Endothelial cell of umbilical vein (primary cell): ENCODE measurements around the gene MAML3. TPM values are rescaled to one million over a fixed set of nuclear protein-coding genes. Genes with fewer than 3 reads are reported as not detected.

ENCODE experiments used
- BruUV-seq: library from RNA; stranded (reverse); fragments of 400-500 nt; replicated peaks from 2 replicates; lab custom pipeline; 2021; lab: Mats Ljungman, UMichigan
- CTCF ChIA-PET: fragments of 300-600, 350-600 bp; sonication (Branson Sonifier 250); formaldehyde crosslinking; loops from one replicate; lab custom pipeline; 2021; ENCODE audit warnings: antibody characterized with exemption, inconsistent platforms; lab: Charles Lee
- POLR2A ChIA-PET: fragments of 300-600, 350-600 bp; sonication (Branson Sonifier 250); formaldehyde crosslinking; loops from one replicate; lab custom pipeline; 2021; ENCODE audit warnings: antibody characterized with exemption, inconsistent platforms; lab: Charles Lee
- DNase-seq: peaks from one replicate; pipeline ENCODE4 v3.0.0-alpha.2; 2011; ENCODE audit warnings: low read depth, low spot score
- FAIRE-seq: peaks from 2 replicates; lab custom pipeline; 2011; peaks lifted over from hg19 to GRCh38; lab: Jason Lieb, UNC
- H2AFZ ChIP-seq: 2 replicates; pipeline ENCODE4 v1.6.0; 2012; ENCODE audit warnings: low read depth, low read length, control low read depth, inconsistent platforms
- H3K27ac ChIP-seq: 2 replicates; pipeline ENCODE4 v1.5.1; 2011; ENCODE audit warnings: low read depth, mild to moderate bottlenecking, control low read depth, low read length, moderate library complexity; ENCODE audit not compliant: insufficient read depth
- H3K27me3 ChIP-seq, 2 experiments: 2 replicates each; pipeline versions ENCODE4 v1.6.0 to v1.6.1; 2011; ENCODE audit warnings: low read length in 2 of 2, mixed read lengths in 1 of 2; ENCODE audit not compliant: control insufficient read depth in 2 of 2, insufficient read depth in 2 of 2
- H3K36me3 ChIP-seq, 2 experiments: 2 replicates in 1 of 2; 3 replicates in 1 of 2; pipeline ENCODE4 v1.5.1; 2011; ENCODE audit warnings: low read length in 2 of 2, mild to moderate bottlenecking in 1 of 2, moderate library complexity in 1 of 2; ENCODE audit not compliant: control insufficient read depth in 2 of 2, insufficient read depth in 2 of 2; ENCODE audit errors: extremely low read depth in 1 of 2
- H3K4me1 ChIP-seq: 3 replicates; pipeline ENCODE4 v1.5.1; 2011; ENCODE audit warnings: mild to moderate bottlenecking, low read length; ENCODE audit not compliant: control insufficient read depth, insufficient read depth; ENCODE audit errors: extremely low read depth
- H3K4me2 ChIP-seq: 2 replicates; pipeline ENCODE4 v1.6.1; 2011; ENCODE audit warnings: low read length, control low read depth, mixed read lengths; ENCODE audit not compliant: insufficient read depth
- H3K4me3 ChIP-seq, 3 experiments: fragments of 200-600 bp in 1 of 3; sonication (generic), shearing (Covaris generic) in 1 of 3; replicated peaks in 1 of 3; 2 replicates each; pipeline ENCODE4 v1.5.1; 2011 to 2016; ENCODE audit warnings: control low read depth in 3 of 3, low read length in 3 of 3, mild to moderate bottlenecking in 2 of 3, inconsistent platforms in 1 of 3, low read depth in 1 of 3, moderate library complexity in 1 of 3; ENCODE audit not compliant: insufficient read depth in 1 of 3
- H3K79me2 ChIP-seq: 2 replicates; pipeline ENCODE4 v1.6.0; 2012; ENCODE audit warnings: low read length, inconsistent platforms; ENCODE audit not compliant: control insufficient read depth, insufficient read depth
- H3K9ac ChIP-seq: replicated peaks from 2 replicates; pipeline ENCODE3; 2011; ENCODE audit warnings: low read length, control low read depth; ENCODE audit not compliant: insufficient read depth; ENCODE audit errors: extremely low read depth
- H3K9me1 ChIP-seq: replicated peaks from 3 replicates; pipeline ENCODE4 v1.6.0; 2011; ENCODE audit warnings: mild to moderate bottlenecking, low read length; ENCODE audit not compliant: control insufficient read depth, insufficient read depth; ENCODE audit errors: extremely low read depth
- H3K9me3 ChIP-seq: replicated peaks from 2 replicates; pipeline ENCODE4 v1.5.1; 2012; ENCODE audit warnings: low read length, inconsistent platforms; ENCODE audit not compliant: control insufficient read depth, insufficient read depth
- H4K20me1 ChIP-seq: replicated peaks from 2 replicates; pipeline ENCODE3; 2011; ENCODE audit warnings: mild to moderate bottlenecking, low read length; ENCODE audit not compliant: control insufficient read depth, insufficient read depth; ENCODE audit errors: extremely low read depth
- CTCF ChIP-seq, 2 donors: IDR thresholded peaks; 1 replicate in 1 of 2; 2 replicates in 1 of 2; pipeline ENCODE4 v1.5.1; 2011; ENCODE audit warnings: low read length in 2 of 2, mild to moderate bottlenecking in 2 of 2, moderate library complexity in 2 of 2, control low read depth in 1 of 2, inconsistent platforms in 1 of 2, low read depth in 1 of 2; ENCODE audit not compliant: insufficient read depth in 1 of 2; ENCODE audit errors: extremely low read depth in 1 of 2
- EZH2 ChIP-seq: IDR thresholded peaks from 2 replicates; pipeline ENCODE4 v1.6.1; 2012; ENCODE audit warnings: borderline replicate concordance, low read depth, mild to moderate bottlenecking, moderate library complexity, low read length, inconsistent platforms; ENCODE audit not compliant: severe bottlenecking
- FOS ChIP-seq: IDR thresholded peaks from 2 replicates; pipeline ENCODE4 v1.6.1; 2011; ENCODE audit warnings: mild to moderate bottlenecking, low read length, moderate library complexity, borderline replicate concordance; ENCODE audit not compliant: insufficient read depth
- GATA2 ChIP-seq: IDR thresholded peaks from 2 replicates; pipeline ENCODE4 v1.7.0; 2011; ENCODE audit warnings: low read depth, mild to moderate bottlenecking, moderate library complexity, mixed read lengths, low read length; ENCODE audit not compliant: insufficient read length, insufficient read depth
- JUN ChIP-seq: IDR thresholded peaks from 2 replicates; pipeline ENCODE4 v1.6.1; 2011; ENCODE audit warnings: borderline replicate concordance, low read depth; ENCODE audit not compliant: insufficient read length, insufficient read depth
- MYC ChIP-seq: IDR thresholded peaks from one replicate; pipeline ENCODE4 v1.6.1; 2011; ENCODE audit warnings: mild to moderate bottlenecking, low read depth, low read length
- POLR2A ChIP-seq: IDR thresholded peaks from 2 replicates; pipeline ENCODE4 v1.6.1; 2012; ENCODE audit warnings: low read depth, mild to moderate bottlenecking, control low read depth, low read length
- POLR2AphosphoS5 ChIP-seq: IDR thresholded peaks from 2 replicates; pipeline ENCODE4 v1.6.1; 2012; ENCODE audit warnings: low read depth, mild to moderate bottlenecking, control low read depth, low read length, moderate library complexity; ENCODE audit not compliant: insufficient read depth
- dilution Hi-C: fragments of 300-500 bp; cut with MboI; formaldehyde crosslinking; loops from one replicate; pipeline ENCODE4 v1.15.0; 2019; ENCODE audit warnings: low sequenced_read_pairs; ENCODE audit not compliant: extremely low pct_ligation_motif_present
- intact Hi-C: fragments of 100-400 bp; cut with micrococcal nuclease; formaldehyde crosslinking; loops from one replicate; pipeline ENCODE4 v1.10.0; 2022
- polyA plus RNA-seq, 4 experiments: library from polyadenylated mRNA; depleted of rRNA in 3 of 4; stranded (reverse) in 3 of 4; unstranded in 1 of 4; fragments of >200 nt; gene quantifications; 2 replicates each; pipeline versions ENCODE4 v1.2.1 to v1.2.3, GENCODE V29; 2011 to 2012; ENCODE audit warnings: missing spikeins in 1 of 4
- total RNA-seq: library from RNA; stranded (reverse); gene quantifications from 2 replicates; pipeline ENCODE4 v1.2.3, GENCODE V29; 2021
- TF ChIP-seq, protein P1 (sequence below): IDR thresholded peaks from 2 replicates; pipeline ENCODE4 v1.6.1; 2011; ENCODE audit not compliant: insufficient read depth, insufficient read length

MAML3 gene
- total and polyA plus RNA-seq, 2 donors (not counting 3 experiments of a cell fraction or from before 2014, with no cell fraction given) = 14.0 to 20.3 TPM

DNA sequence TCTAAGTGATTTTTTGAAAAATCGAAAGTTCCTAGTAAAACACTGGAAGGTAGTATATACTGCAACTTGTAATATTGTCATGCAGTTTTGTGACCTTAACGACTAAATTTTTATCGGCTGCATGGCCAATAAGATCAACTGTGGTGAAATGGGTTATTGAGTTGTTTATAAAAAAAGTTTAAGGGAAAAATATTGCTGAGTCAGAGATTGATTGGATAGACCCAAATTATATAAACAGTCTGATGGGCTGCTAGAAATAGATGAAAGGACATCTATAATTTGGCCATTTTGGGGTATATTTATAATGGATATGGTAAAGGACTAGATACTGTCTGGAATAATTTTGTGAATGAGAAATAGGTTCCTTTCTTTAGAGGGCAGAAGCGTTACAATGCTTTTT, 432.2 kb downstream of the MAML3 start:
- Histone ChIP-seq H3K9me3 (no peaks in the 10 kb centered on the region), H3K4me1 (no peaks in the 10 kb centered on the region), H4K20me1 (no peaks in the 10 kb centered on the region), H3K4me3 (no peak overlapping the region), H3K27me3 (no peaks in the 10 kb centered on the region), H2AFZ (no peak overlapping the region), H3K36me3 (peaks cover 0 to 18% of the 10 kb centered on the region in 2 experiments), H3K27ac (no peak overlapping the region), H3K79me2 (no peaks in the 10 kb centered on the region), H3K9me1 (no peaks in the 10 kb centered on the region), H3K4me2 (no peak overlapping the region), H3K9ac (no peak overlapping the region)
- CTCF ChIA-PET = no interaction called here
- FAIRE-seq = no peak
- POLR2A ChIA-PET = no interaction called here
- dilution Hi-C loops = no loop called here
- DNase-seq = no peak
- BruUV-seq = no TSS peak
- no peak for TF ChIP-seq POLR2AphosphoS5
- no peak for TF ChIP-seq POLR2A
- no peak for TF ChIP-seq GATA2
- TF ChIP-seq FOS = no peak
- no peak for TF ChIP-seq EZH2
- TF ChIP-seq, protein P1, sequence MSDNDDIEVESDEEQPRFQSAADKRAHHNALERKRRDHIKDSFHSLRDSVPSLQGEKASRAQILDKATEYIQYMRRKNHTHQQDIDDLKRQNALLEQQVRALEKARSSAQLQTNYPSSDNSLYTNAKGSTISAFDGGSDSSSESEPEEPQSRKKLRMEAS = no peak
- TF ChIP-seq JUN = no peak
- no peak for TF ChIP-seq CTCF (IDR thresholded peaks at IDR 0.05; ENCODE audit: extremely low read depth in 1 of 2, insufficient read depth in 1 of 2, low read depth in 1 of 2, low read length in 2 of 2)
- TF ChIP-seq MYC = no peak
- intact Hi-C loops = no loop called here
